Body of pancreas (tissue), 4 donors: Measurements from ENCODE around the gene CARD19. TPM values are rescaled to one million over a fixed set of nuclear protein-coding genes. Genes with fewer than 3 reads are reported as not detected.
A peak's percentile ranks its signal among the peaks of the same experiment; 100 is the strongest.

Experiments used
- ATAC-seq: fragments of 150-250 bp; one replicate; pipeline ENCODE4 v1.9.1; 2016
- DNase-seq, 4 donors: peaks; one replicate each; pipeline ENCODE4 v3.0.0-alpha.2; 2019
- H3K27ac ChIP-seq, 4 donors: fragments of 200-600 bp; sonication (generic); 1 replicate in 3 of 4; 2 replicates in 1 of 4; pipeline versions ENCODE4 v1.5.1 to v1.6.1; 2016 to 2019; ENCODE audit warnings: mild to moderate bottlenecking in 1 of 4, mixed read lengths in 1 of 4, moderate library complexity in 1 of 4
- H3K27me3 ChIP-seq, 2 donors: fragments of 200-600 bp; sonication (generic); one replicate each; pipeline ENCODE4 v1.6.0; 2016; ENCODE audit warnings: mild to moderate bottlenecking in 1 of 2
- H3K36me3 ChIP-seq, 2 donors: fragments of 200-600 bp; sonication (generic); replicated peaks in 1 of 2; 2 replicates each; pipeline ENCODE4 v1.5.1; 2016; ENCODE audit warnings: low read depth in 2 of 2; ENCODE audit not compliant: insufficient read depth in 1 of 2
- H3K4me1 ChIP-seq: fragments of 200-600 bp; sonication (generic); one replicate; pipeline ENCODE4 v1.6.0; 2016
- H3K4me3 ChIP-seq, 2 donors: fragments of 200-600 bp; sonication (generic); 1 replicate in 1 of 2; 2 replicates in 1 of 2; pipeline ENCODE4 v1.5.1; 2016 to 2019
- H3K9me3 ChIP-seq, 3 donors: fragments of 200-600 bp; sonication (generic); 1 replicate in 2 of 3; 2 replicates in 1 of 3; pipeline ENCODE4 v1.5.1; 2016
- CTCF ChIP-seq, 7 experiments: fragments of 450-650 bp in 4 of 7; fragments of 200-600 bp in 3 of 7; sonication (generic) in 3 of 7; IDR thresholded peaks; one replicate each; pipeline ENCODE4 v1.5.1; 2016 to 2019; ENCODE audit warnings: antibody characterized with exemption in 7 of 7
- POLR2A ChIP-seq, 3 donors: fragments of 450-650 bp; IDR thresholded peaks; one replicate each; pipeline ENCODE4 v1.6.1; 2016; ENCODE audit warnings: antibody characterized with exemption in 3 of 3, mild to moderate bottlenecking in 2 of 3
- WGBS, 2 donors: methylation state at CpG; one replicate each; pipeline ENCODE4 v1.1.5; 2017; 5-methylcytosine and 5-hydroxymethylcytosine counted together
- intact Hi-C: fragments of 100-400 bp; cut with DNase I; formaldehyde crosslinking; loops from one replicate; pipeline ENCODE4 v1.15.1; 2023
- total RNA-seq, 2 donors: library from RNA; depleted of rRNA; stranded (reverse); fragments of >200 nt; gene quantifications; one replicate each; pipeline ENCODE4 v1.1.0, GENCODE V29; 2016

CARD19 gene
- total RNA-seq, 2 donors from 2014 or later = 4.3 to 20.8 TPM

- TF ChIP-seq POLR2A (IDR thresholded peaks at IDR 0.05) (no peak), CTCF (IDR thresholded peaks at IDR 0.05) (no peak)
- H3K36me3 ChIP-seq = no peaks in the 10 kb centered on the region
- H3K27me3 ChIP-seq = no peaks in the 10 kb centered on the region
- no peaks in the 10 kb centered on the region for H3K9me3 ChIP-seq
- peaks cover 16% of the 10 kb centered on the region for H3K4me1 ChIP-seq
- ATAC-seq (no peak), DNase-seq (peak in 3 of 4 donors; percentile 1 to 4 (median 3))
- intact Hi-C loops = no loop called here
- no peak overlapping the region for H3K27ac ChIP-seq
- 82 to 86% methylated on average over 12 of the region's 12 CpGs for WGBS, 2 donors
- no peak overlapping the region for H3K4me3 ChIP-seq
Observed at GRCh38 chr9:93117924-93118862, 22.2 kb downstream of the CARD19 start.

- Histone ChIP-seq H3K27me3 (no peaks in the 10 kb centered on the region), H3K4me3 (no peak overlapping the region), H3K9me3 (no peaks in the 10 kb centered on the region), H3K27ac (peak overlapping the region in 2 of 4 donors; percentile 62 to 66), H3K36me3 (peaks cover 0 to 2% of the 10 kb centered on the region in 2 donors), H3K4me1 (peaks cover 16% of the 10 kb centered on the region)
- intact Hi-C loops = no loop called here
- 81 to 85% methylated on average over 8 to 12 of the region's 12 CpGs for WGBS, 2 donors
- no peak for TF ChIP-seq POLR2A (IDR thresholded peaks at IDR 0.05)
- no peak for TF ChIP-seq CTCF (IDR thresholded peaks at IDR 0.05)
- DNase-seq (peak in 3 of 4 donors; percentile 3 to 17 (median 4)), ATAC-seq (no peak)
Observed at GRCh38 chr9:93118863-93119702, 23.1 kb downstream of the CARD19 start.

- ATAC-seq (no peak), DNase-seq (no peak)
- H3K36me3 ChIP-seq = peaks cover 0 to 4% of the 10 kb centered on the region in 2 donors
- TF ChIP-seq CTCF (IDR thresholded peaks at IDR 0.05) = no peak
- TF ChIP-seq POLR2A (IDR thresholded peaks at IDR 0.05) = no peak
- no peaks in the 10 kb centered on the region for H3K9me3 ChIP-seq
- H3K4me3 ChIP-seq = no peak overlapping the region
- H3K27ac ChIP-seq = peak overlapping the region in 2 of 4 donors; percentile 62 to 66
- WGBS, 2 donors = 63% methylated on average over 5 of the region's 5 CpGs
- H3K27me3 ChIP-seq = no peaks in the 10 kb centered on the region
- intact Hi-C loops = no loop called here
- peaks cover 16% of the 10 kb centered on the region for H3K4me1 ChIP-seq
Observed at GRCh38 chr9:93119703-93119952, 23.6 kb downstream of the CARD19 start.

GRCh38 chr9:93119953-93120845 is 24.2 kb downstream of the CARD19 start:
- intact Hi-C loops = no loop called here
- TF ChIP-seq CTCF (IDR thresholded peaks at IDR 0.05) (peak in 5 of 7 experiments; percentile 23 to 72 (median 62)), POLR2A (IDR thresholded peaks at IDR 0.05) (no peak)
- WGBS, 2 donors = 37 to 44% methylated on average over 17 to 23 of the region's 23 CpGs

More at GRCh38 chr9:93119953-93120845, 24.2 kb downstream of the CARD19 start:
- peak; percentile 90 for ATAC-seq
- Histone ChIP-seq H3K9me3 (no peaks in the 10 kb centered on the region), H3K27ac (peak overlapping the region in 3 of 4 donors; percentile 11 to 66 (median 62)), H3K4me1 (peaks cover 16% of the 10 kb centered on the region), H3K27me3 (no peaks in the 10 kb centered on the region), H3K36me3 (peaks cover 0 to 4% of the 10 kb centered on the region in 2 donors), H3K4me3 (no peak overlapping the region)
- peak; percentile 84 to 96 (median 93) for DNase-seq
